ENCODE measurements around the gene RAB40A. TPM values are rescaled to one million over a fixed set of nuclear protein-coding genes. Genes with fewer than 3 reads are reported as not detected.

RAB40A gene
- total RNA-seq, 1 experiment from 2014 or later, result 1.0 TPM

DNA sequence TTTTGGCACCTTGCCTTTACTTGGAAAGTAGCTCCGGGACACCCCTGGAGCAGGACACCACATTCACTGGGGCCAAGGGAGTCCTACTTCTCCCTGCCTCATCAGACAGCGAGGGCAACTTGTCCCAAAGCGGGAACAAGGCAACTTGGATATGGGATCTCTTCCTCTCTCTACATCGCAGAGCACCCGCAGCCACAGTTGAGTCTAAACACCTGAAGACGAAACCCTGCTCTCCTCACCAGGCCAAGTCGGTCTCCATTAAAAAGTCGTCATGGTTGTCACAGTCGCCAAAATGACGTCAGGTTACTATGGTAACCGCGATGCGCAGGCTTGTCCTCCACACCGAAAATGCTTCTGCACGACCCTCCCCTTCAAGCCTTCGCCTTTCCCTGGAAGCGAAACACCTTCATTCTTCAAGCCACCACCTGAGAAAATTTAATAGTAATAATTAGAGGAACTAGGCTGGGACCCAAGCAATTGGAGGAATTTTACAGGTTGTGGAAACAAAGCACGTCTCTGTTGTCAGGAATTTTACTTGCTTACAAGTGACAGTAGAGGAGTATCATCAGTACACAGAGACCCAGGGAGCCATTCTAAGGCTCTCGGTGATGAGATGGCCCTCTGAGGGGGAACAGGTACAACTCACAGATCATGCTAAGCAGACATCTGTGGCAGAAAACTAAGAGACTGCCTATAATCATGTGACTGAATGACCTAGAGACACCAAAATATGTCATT is 35.6 kb upstream of the RAB40A start:
- TF ChIP-seq, protein P1, sequence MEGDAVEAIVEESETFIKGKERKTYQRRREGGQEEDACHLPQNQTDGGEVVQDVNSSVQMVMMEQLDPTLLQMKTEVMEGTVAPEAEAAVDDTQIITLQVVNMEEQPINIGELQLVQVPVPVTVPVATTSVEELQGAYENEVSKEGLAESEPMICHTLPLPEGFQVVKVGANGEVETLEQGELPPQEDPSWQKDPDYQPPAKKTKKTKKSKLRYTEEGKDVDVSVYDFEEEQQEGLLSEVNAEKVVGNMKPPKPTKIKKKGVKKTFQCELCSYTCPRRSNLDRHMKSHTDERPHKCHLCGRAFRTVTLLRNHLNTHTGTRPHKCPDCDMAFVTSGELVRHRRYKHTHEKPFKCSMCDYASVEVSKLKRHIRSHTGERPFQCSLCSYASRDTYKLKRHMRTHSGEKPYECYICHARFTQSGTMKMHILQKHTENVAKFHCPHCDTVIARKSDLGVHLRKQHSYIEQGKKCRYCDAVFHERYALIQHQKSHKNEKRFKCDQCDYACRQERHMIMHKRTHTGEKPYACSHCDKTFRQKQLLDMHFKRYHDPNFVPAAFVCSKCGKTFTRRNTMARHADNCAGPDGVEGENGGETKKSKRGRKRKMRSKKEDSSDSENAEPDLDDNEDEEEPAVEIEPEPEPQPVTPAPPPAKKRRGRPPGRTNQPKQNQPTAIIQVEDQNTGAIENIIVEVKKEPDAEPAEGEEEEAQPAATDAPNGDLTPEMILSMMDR (conservative IDR thresholded peaks at IDR 0.05), result no peak
- no peak for TF ChIP-seq EZH2 (IDR thresholded peaks at IDR 0.05; ENCODE audit: low read depth)
- Histone ChIP-seq H3K4me2 (peak overlapping the region; percentile 98), H3K9me3 (ENCODE audit: insufficient read depth, low read depth) (no peaks in the 10 kb centered on the region), H3K9me2 (ENCODE audit: insufficient read depth) (no peaks in the 10 kb centered on the region), H3F3A (ENCODE audit: insufficient read depth, low read depth) (no peaks in the 10 kb centered on the region), H3K4me1 (replicated peaks; ENCODE audit: insufficient read depth) (peaks cover 6% of the 10 kb centered on the region; the same call in 1 of the 2 replicates), H3K79me2 (ENCODE audit: low read depth) (no peaks in the 10 kb centered on the region), H2AFZ (peak overlapping the region; percentile 97), H3K27ac (peak overlapping the region; percentile 52), H3K36me3 (ENCODE audit: low read depth) (no peaks in the 10 kb centered on the region), H4K20me1 (ENCODE audit: insufficient read depth) (no peaks in the 10 kb centered on the region), H3K27me3 (ENCODE audit: insufficient read depth, low read depth) (no peaks in the 10 kb centered on the region), H3K4me3 (peak overlapping the region; percentile 93)
- intact Hi-C loops (cut with micrococcal nuclease; ENCODE audit: unreplicated experiment), result loop anchor here (5.0 kb wide), 1 partner anchor 132 kb away; the partner anchor contains the start of gene MORF4L2
- ChIA-PET POLR2A (ENCODE audit: unreplicated experiment) (no interaction called here), CTCF (no interaction called here)
- BruUV-seq (replicated peaks), result no TSS peak
- DNase-seq, result peak; percentile 60 to 69

DNA sequence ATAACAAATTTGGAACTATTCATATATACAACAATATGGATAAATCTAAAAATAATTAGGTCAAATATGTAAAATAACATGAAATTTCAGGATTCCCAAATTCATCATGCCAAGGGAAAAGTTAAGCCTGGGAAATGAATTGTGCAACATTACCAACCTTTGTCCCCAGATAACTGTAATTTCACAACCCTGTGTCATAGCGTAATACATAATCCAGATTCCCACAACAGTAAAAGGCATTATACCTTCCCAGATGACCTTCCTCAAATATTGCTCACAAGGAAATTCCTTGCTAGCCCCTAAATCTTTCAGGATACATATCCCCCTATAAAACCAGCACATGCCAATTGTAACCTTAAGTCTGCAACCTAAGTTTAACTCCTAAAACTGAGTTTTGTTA is 32.9 kb upstream of the RAB40A start:
- H4K20me1 ChIP-seq (ENCODE audit: insufficient read depth), result no peaks in the 10 kb centered on the region
- no peak overlapping the region for H2AFZ ChIP-seq
- no peaks in the 10 kb centered on the region for H3K36me3 ChIP-seq (ENCODE audit: low read depth)
- H3K9me3 ChIP-seq (ENCODE audit: insufficient read depth, low read depth), result no peaks in the 10 kb centered on the region
- no TSS peak for BruUV-seq (replicated peaks)
- H3K4me3 ChIP-seq, result no peak overlapping the region
- H3K4me1 ChIP-seq (replicated peaks; ENCODE audit: insufficient read depth), result peaks cover 6% of the 10 kb centered on the region; the same call in 1 of the 2 replicates
- no peak overlapping the region for H3K4me2 ChIP-seq
- no peak overlapping the region for H3K27ac ChIP-seq
- CTCF ChIA-PET, result no interaction called here
- POLR2A ChIA-PET (ENCODE audit: unreplicated experiment), result no interaction called here
- DNase-seq, result no peak
- H3F3A ChIP-seq (ENCODE audit: insufficient read depth, low read depth), result no peaks in the 10 kb centered on the region
- intact Hi-C loops (cut with micrococcal nuclease; ENCODE audit: unreplicated experiment), result loop anchor here (5.0 kb wide), 1 partner anchor 135 kb away; the partner anchor contains the start of gene MORF4L2
- no peaks in the 10 kb centered on the region for H3K79me2 ChIP-seq (ENCODE audit: low read depth)
- no peak for TF ChIP-seq EZH2 (IDR thresholded peaks at IDR 0.05; ENCODE audit: low read depth)
- TF ChIP-seq, protein P1 (conservative IDR thresholded peaks at IDR 0.05), result no peak
- H3K27me3 ChIP-seq (ENCODE audit: insufficient read depth, low read depth), result no peaks in the 10 kb centered on the region
- no peaks in the 10 kb centered on the region for H3K9me2 ChIP-seq (ENCODE audit: insufficient read depth)

DNA sequence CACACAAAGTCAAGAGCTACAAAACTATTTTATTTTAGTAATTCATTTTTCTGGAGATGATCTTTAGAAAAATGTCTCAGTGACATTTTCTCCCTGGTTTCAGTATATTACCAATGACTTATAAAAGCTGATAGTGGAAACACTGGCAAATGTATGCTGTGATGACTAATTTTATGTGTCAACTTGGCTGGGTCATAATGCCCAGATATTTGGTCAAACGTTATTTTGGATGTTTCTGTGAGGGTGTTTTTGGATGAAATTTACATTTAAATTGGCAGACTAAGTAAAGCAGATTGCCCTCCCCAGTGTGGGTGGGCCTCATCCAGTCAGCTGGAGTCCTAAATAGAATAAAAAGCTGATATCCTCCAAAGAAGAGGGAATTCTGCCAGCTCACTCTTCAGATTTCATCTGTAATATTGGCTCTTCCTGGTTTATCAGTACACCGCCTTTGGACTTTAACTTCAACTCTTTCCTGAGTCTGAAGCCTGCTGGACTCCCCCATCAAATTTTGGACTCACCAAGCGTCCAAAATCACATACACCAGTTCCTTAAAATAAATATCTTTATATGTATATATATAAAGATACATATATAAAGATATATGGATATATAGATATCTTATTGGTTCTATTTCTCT is 31.2 kb upstream of the RAB40A start:
- Histone ChIP-seq H3K4me1 (replicated peaks; ENCODE audit: insufficient read depth) (peaks cover 6% of the 10 kb centered on the region; the same call in 1 of the 2 replicates), H3K36me3 (ENCODE audit: low read depth) (no peaks in the 10 kb centered on the region), H3K4me2 (no peak overlapping the region), H3K79me2 (ENCODE audit: low read depth) (no peaks in the 10 kb centered on the region), H3F3A (ENCODE audit: insufficient read depth, low read depth) (no peaks in the 10 kb centered on the region), H4K20me1 (ENCODE audit: insufficient read depth) (no peaks in the 10 kb centered on the region), H2AFZ (no peak overlapping the region), H3K9me2 (ENCODE audit: insufficient read depth) (no peaks in the 10 kb centered on the region), H3K4me3 (no peak overlapping the region), H3K9me3 (ENCODE audit: insufficient read depth, low read depth) (no peaks in the 10 kb centered on the region), H3K27ac (no peak overlapping the region), H3K27me3 (ENCODE audit: insufficient read depth, low read depth) (no peaks in the 10 kb centered on the region)
- TF ChIP-seq, protein P1 (conservative IDR thresholded peaks at IDR 0.05), result no peak
- TF ChIP-seq EZH2 (IDR thresholded peaks at IDR 0.05; ENCODE audit: low read depth), result no peak
- DNase-seq, result no peak
- no TSS peak for BruUV-seq (replicated peaks)
- intact Hi-C loops (cut with micrococcal nuclease; ENCODE audit: unreplicated experiment), result loop anchor here (5.0 kb wide), 1 partner anchor 137 kb away; the partner anchor contains the start of gene MORF4L2
- POLR2A ChIA-PET (ENCODE audit: unreplicated experiment), result interaction anchor here (0.6 to 0.7 kb wide), 2 partner anchors 89 to 118 kb away, joined by 6 to 7 read pairs; no protein-coding TSS in a partner anchor
- CTCF ChIA-PET, result no interaction called here

All from PC-9 (cell line).